HG02623 (cell line): ENCODE results near the gene SBF1.
"Not testable (repeated sequence)": the region's sequence is repeated elsewhere in the genome, so short reads cannot be mapped to it uniquely, and the experiment has no call there.

Source experiments
- ATAC-seq: cut with Tn5 transposase; IDR thresholded peaks from one replicate; pipeline ENCODE4 v1.9.1; 2021; ENCODE audit warnings: moderate library complexity; ENCODE audit not compliant: unreplicated experiment

Gene SBF1, protein sequence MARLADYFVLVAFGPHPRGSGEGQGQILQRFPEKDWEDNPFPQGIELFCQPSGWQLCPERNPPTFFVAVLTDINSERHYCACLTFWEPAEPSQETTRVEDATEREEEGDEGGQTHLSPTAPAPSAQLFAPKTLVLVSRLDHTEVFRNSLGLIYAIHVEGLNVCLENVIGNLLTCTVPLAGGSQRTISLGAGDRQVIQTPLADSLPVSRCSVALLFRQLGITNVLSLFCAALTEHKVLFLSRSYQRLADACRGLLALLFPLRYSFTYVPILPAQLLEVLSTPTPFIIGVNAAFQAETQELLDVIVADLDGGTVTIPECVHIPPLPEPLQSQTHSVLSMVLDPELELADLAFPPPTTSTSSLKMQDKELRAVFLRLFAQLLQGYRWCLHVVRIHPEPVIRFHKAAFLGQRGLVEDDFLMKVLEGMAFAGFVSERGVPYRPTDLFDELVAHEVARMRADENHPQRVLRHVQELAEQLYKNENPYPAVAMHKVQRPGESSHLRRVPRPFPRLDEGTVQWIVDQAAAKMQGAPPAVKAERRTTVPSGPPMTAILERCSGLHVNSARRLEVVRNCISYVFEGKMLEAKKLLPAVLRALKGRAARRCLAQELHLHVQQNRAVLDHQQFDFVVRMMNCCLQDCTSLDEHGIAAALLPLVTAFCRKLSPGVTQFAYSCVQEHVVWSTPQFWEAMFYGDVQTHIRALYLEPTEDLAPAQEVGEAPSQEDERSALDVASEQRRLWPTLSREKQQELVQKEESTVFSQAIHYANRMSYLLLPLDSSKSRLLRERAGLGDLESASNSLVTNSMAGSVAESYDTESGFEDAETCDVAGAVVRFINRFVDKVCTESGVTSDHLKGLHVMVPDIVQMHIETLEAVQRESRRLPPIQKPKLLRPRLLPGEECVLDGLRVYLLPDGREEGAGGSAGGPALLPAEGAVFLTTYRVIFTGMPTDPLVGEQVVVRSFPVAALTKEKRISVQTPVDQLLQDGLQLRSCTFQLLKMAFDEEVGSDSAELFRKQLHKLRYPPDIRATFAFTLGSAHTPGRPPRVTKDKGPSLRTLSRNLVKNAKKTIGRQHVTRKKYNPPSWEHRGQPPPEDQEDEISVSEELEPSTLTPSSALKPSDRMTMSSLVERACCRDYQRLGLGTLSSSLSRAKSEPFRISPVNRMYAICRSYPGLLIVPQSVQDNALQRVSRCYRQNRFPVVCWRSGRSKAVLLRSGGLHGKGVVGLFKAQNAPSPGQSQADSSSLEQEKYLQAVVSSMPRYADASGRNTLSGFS (N-terminal part only)

DNA sequence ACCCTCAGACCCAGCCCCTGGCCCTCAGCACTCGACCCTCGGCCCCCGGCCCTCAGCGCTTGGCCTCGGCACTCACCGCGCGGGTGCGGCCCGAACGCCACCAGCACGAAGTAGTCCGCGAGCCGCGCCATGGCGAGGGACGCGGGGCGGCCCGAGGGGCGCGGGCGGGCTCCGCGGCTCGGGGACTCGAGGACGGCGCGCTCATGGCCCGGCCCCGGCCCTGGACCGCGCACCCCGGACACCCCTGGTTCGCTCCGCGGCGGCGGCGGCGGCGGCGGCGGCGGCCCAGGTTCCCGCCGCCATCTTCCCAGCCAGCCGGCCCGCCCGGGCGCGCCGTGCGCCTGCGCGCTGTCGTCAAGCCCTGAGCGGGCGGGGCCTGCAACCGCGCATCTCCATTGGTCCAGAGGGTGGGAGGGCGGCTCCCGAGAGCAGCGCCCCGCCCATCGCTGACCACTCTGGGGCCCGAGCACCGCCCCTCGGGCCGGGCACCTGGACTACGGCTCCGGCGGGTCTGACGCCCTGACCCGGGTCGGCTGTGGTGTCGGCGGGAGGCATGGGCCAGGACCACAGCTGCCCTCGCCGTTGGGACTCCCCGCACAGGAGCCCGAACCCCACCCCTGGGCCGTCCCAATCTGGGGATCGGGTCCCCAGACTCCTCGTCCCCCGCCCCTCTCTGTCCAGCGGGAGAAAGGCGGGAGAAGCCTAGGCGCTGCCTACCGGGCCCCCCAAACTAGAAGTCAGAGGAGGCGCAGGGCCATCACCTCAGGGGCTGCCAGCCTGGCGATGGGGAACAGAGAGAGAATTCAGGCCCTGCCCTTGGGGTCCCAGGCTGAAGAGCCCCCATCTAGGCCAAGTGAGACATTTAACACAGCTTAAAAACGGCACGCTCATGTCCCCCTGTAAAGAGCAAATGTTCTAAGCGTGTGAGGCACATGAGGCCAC, at the start of gene SBF1:
TSS of gene SBF1 (minus strand) at position 326 of the 942 bp plus-strand sequence. CDS start at position 131, 195 bp downstream.
- ATAC-seq, result peak; percentile 79

DNA sequence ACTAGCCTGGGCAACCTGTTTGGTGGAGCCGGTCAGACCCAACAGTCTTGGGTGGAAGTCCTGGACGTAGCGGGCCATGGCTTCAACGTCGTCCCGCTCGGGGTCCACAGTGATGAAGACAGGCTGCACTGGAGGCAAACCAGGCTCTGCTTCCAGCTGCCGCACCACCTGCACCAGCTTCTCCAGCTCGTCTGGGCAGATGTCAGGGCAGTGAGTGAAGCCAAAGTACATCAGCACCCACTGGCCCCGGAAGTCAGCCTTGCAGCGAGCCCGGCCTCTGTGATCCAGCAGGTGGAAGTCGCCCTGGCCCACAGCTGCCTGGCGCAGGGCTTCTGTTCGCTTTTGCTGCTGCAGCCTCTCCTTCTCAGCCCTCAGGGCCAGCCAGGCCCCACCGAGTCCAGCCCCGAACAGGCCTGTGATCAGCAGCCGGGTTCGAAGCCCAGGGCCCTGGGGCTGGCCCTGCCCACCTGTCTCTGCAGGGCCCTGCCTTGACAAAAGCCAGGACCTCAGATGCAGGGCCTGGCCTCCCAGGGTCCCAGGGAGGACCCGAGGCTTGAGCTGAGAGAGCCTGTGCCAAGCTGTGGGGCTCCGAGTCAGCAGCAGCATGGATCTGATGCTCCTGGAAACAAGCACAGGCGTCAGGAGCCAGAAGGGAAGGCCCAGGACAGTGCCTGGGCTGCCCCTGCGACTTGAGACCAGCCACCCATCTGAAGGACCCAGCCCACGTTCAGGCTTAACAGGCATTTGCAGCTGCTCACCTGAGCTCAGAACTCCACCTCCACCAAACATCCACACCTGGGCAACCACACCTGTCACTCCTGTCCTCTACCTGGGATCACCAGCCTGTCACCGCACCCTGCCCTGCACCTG, 49.2 kb upstream of the SBF1 start:
- no peak for ATAC-seq

DNA sequence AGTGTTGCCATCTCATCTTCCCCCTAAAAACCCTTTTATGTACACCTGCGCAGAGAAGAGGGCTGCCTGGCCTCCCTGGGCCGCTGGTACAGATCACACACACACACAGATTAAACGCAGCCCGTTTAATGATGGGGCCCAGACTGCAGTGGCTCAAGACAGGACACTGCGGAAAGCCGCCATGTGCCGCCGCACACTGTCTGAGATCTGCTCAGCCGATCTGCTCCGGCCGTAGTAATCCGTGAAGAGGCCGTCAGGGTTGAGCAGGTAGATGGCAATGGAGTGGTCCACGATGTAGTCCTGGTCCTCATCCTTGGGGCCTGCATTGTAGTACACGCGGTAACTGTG, 48.6 kb upstream of the SBF1 start:
- no peak for ATAC-seq

DNA sequence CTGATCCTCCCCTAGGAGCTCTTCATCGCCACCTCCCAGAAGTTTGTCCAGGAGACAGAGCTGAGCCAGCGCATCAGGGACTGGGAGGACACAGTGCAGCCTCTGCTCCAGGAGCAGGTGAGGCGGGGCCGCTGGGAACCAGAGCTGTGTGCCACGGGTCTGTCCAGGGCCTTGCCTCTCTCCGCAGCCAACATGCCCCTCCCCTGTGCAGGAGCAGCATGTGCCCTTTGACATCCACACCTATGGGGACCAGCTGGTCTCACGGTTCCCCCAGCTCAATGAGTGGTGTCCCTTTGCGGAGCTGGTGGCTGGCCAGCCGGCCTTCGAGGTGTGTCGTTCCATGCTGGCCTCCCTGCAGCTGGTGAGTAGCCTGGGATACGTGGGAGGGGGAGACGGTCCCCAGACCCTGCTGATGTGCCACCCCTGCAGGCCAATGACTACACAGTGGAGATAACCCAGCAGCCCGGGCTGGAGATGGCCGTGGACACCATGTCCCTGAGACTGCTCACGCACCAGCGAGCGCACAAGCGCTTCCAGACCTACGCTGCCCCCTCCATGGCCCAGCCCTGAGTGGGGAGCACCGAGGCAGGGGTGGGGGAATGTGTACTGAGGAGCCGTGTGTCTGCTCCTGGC, 48.1 kb upstream of the SBF1 start:
- no peak for ATAC-seq

DNA sequence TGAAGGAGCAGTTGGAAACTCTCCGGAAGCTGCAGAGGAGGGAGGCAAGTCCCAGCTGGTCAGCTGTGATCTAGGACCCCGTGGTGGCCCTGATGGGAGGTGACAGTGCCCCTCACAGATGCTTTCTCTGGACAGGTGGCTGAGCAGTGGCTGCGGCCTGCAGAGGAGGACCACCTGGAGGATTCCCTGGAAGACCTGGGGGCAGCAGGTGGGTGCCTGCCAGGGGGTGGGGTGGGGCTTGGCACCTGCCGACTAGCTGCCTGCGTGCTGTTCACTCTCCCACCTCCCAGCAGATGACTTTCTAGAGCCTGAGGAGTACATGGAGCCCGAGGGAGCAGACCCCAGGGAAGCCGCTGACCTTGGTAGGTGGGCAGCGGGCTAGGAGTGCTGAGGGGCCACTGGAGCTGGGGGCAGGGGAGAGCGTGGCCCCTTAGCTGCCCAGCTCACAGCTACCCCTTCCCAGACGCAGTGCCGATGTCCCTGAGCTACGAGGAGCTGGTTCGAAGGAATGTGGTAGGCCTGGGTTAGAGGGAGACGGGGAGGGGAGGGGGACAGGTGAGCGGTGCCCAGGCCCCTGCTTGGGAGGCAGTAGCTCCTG, 47.5 kb upstream of the SBF1 start:
- ATAC-seq, result no peak

DNA sequence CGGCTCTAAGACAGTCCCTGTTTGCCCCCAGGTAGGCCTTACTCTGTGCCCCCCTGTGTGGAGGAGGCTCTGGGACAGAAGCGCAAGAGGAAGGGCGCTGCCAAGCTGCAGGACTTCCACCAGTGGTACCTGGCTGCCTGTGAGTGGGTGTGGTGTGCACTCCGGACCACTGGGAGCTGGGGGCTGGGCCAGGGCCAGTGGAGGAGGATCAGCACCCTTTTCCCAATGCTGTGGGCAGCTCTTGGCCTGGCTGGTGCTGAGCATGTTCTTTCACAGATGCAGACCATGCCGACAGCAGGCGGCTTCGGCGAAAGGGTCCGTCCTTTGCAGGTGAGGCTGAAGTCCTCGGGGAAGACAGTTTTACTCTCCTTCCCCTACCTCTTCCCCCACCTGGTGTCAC, 46.9 kb upstream of the SBF1 start:
- ATAC-seq, result no peak

DNA sequence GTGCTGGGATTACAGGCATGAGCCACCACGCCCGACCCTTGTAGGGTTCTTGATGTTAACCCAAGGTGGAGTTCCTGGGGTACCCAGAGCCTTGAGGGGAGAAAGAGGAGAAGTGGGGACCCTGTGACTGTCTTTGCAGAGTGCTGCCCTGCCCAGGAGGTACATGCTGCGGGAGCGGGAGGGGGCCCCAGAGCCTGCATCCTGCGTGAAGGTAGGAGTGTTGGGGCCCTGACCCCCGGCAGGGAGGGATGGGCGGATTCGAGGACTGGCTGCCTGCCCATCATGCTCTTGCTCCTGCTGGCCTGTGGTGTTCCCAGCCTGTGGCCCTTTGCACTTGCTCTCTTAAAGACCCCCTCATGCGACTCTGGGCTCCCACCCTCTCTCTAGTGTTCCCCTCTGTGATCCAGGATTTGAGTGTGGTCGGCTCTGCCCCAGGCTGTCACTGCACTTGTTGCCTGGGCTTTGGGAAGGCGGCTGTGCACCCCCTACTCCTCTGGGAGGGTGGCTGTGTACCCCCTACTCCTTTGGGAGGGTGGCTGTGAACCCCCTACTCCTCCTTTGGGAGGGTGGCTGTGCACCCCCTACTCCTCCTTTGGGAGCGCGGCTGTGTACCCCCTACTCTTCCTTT, 46.1 kb upstream of the SBF1 start:
- no peak for ATAC-seq

DNA sequence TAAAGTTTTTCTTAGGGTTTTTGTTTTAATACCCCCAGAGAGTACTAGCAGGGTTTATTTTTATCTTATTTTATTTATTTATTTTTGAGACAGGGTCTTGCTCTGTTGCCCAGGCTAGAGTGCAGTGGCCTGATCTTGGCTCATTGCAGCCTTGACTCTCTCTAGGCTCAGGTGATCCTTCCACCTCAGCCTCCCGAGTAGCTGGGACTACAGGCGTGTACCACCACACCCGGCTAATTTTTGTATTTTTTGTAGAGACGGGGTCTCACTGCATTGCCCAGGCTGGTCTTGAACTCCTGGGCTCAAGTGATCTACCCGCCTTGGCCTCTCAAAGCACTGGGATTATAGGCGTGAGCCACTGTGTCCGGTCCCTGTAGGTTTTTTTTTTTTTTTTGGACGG, 45.3 kb upstream of the SBF1 start:
- not testable (repeated sequence) for ATAC-seq

DNA sequence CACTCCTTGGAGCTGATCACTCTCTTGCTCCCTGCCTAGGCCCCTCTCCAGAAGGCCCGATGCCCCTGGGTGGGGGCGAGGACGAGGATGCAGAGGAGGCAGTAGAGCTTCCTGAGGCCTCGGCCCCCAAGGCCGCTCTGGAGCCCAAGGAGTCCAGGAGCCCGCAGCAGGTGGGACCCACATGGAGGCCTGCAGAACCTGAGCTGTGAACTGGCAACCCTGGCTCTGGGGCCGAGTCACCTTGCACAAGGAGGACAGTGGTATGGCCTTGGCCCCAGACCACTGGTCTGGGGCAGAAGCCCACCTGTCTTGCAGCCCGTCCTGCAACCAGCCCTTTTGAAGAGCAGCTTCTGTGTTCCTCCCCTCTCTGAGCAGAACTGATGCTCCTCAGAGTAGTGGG, 44.3 kb upstream of the SBF1 start:
- ATAC-seq, result no peak

DNA sequence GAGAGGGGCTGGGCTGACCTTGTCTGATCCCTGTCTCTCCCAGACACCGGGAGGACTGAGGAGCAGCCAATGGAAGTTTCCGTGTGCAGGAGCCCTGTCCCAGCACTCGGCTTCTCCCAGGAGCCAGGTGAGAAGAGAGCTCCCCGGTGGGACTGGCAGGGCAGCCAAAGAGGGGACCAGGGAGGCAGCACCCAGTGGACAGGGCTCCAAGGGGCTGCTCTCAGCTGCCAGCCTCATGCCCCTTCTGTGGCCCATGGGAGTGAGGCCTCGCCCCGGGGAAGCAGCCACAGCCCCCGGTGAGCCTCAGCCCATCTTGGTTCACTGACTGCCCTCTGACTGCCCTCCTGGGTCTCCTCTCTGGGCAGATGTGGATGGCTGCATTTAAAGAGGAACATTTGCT, 43.8 kb upstream of the SBF1 start:
- ATAC-seq, result no peak

DNA sequence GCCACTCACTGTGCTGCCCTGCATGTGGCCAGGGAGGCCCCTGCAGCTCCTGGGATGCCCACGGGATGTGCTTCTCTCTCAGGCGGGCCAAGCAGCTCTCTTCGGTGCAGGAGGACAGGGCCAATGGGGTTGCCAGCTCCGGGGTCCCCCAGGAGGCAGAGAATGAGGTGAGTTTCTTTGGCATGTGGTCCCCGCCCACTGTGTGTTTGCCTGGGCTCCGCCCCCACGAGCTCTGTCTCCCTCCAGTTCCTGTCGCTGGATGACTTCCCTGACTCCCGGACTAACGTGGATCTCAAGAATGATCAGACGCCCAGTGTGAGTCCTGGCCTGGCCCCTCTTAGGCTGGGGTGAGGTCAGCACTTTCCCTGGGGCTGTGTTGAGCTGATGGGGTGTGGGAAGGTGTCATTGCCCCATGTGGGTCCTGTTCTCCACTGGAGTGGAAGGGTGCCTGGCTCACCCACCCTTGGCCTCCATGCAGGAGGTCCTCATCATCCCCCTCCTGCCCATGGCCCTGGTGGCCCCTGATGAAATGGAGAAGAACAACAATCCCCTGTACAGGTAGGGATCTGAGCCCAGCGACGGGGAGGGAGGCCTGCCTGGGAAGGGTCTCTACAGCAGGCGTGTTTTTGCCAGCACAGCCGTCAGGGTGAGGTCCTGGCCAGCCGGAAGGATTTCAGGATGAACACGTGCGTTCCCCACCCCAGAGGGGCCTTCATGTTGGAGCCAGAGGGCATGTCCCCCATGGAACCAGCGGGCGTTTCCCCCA, 42.8 kb upstream of the SBF1 start:
- ATAC-seq, result no peak

DNA sequence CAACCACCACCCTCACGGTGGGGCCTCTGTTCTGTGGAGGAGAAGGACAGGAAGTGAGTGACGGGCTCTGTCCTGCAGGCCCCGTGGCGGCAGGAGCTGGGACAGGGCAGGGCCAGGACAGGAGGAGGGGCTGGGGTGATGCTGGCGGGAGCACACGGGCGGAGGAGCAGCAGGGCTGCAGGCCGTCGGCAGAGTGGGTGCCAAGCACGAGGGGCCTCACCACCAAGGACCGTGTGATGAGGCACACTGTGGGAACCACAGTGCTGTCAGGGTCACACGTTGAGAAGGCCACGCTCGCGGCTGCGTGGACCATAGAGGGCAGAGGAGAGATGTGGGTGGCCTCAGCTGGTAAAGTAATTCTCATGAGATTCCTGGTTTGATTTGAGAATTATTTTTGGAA, 42.1 kb upstream of the SBF1 start:
- no peak for ATAC-seq

DNA sequence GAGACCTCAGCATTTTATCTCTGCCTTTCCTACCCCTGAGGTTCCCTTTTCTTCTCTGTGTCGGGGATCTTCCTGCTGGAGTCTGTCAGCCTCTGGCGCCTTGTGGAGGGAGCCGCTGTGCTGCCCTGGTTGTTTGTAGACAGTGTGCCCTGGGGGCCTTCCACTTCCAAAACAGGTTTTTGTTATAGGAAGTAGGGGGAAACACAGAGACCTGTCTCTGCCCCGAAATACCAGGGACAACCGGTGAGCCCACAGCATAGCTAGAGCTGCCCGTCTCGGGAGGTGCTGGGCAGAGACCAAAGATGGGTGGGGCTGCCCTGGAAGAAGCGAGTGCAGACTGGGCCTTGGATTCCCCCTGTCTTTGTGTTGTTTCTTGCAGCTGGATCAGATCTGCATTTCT, 41.2 kb upstream of the SBF1 start:
- no peak for ATAC-seq

DNA sequence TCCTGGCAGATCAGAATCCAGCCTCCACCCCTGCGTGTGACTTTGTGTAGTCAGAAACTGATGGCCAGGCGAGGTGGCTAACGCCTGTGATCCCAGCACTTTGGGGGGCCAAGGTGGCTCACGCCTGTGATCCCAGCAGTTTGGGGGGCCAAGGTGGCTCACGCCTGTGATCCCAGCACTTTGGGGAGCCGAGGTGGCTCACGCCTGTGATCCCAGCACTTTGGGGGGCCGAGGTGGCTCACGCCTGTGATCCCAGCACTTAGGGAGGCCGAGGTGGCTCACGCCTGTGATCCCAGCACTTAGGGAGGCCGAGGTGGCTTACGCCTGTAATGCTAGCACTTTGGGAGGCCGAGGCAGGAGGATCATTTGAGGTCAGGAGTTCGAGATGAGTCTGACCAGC, 38.3 kb upstream of the SBF1 start:
- no peak for ATAC-seq

DNA sequence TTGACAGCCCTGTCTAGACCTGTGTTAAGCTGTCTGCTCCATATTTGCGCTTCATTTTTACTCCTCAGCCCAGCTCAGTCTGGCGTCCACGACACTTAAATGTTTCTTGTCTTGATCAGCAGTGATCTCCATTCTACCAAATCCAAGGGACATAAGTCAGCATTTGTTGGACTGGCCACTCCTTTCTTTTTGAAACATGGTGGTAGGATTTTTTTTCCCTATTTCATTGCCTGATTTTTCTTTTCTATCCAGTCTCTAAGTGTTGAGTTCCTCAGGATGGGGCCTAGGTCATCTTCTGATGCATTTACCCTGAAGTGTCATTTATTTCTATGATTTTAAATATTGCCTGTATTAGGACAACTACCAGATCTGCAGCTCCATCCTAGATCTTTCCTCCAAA, 34.1 kb upstream of the SBF1 start:
- no peak for ATAC-seq

DNA sequence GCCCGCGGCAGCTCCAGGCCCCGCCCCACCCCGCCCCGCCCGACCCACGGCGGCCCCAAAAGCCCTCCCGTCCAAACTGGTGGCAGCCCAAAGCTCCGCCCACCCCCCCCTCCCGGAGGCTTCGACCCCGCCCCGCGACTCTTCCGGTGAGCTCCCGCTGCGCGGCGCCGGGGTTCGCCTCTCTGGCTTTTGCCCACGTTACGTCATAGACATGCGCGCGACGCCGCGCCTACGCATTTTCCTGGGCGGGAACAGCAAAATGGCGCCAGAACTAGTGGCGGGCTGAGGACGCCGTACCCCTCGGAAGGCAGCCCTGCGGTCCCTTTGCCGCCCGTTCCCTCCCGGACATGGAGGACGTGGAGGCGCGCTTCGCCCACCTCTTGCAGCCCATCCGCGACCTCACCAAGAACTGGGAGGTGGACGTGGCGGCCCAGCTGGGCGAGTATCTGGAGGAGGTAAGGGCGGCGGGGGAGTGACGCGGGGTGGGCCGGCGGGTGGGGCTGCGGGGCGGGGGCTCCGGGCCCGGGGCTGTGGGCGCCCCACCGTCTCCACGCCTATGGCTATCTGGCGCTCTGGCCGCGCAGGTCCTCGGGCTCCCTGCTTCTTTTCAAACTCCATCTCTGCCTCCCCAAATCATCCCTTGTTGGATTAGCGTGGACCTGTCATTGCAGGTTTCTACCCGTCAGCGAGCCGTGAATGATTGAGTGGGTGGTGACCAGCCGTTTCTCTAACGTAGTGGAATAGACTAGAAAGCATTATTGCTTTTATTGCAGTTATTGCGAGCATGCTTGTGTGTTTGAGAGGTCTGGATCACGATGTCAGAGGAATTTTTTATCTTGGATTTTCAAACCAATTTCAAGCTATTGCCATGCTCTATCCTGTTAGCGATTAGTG, 33.4 kb upstream of the SBF1 start, which contains the start of gene NCAPH2:
TSS of gene NCAPH2 (plus strand) at position 234 of the 894 bp plus-strand sequence. CDS start at position 348, 114 bp downstream.
- ATAC-seq, result peak; percentile 55
